CD4-positive, alpha-beta T cell (primary cell): Measurements from ENCODE around the gene PPFIBP2. TPM values are rescaled to one million over a fixed set of nuclear protein-coding genes. Genes with fewer than 3 reads are reported as not detected.

Experiments
- ATAC-seq: fragments of 200-7000 bp; cut with Tn5 transposase; one replicate; pipeline ENCODE4 v1.10.0; 2022; ENCODE audit warnings: mild to moderate bottlenecking; ENCODE audit not compliant: poor library complexity
- CTCF ChIA-PET: fragments of 350-600 bp; sonication (Branson Sonifier 250); formaldehyde crosslinking; loops from one replicate; lab custom pipeline; 2021; ENCODE audit warnings: antibody characterized with exemption, inconsistent platforms; lab: Charles Lee
- POLR2A ChIA-PET: fragments of 350-600 bp; sonication (Branson Sonifier 250); formaldehyde crosslinking; loops from one replicate; lab custom pipeline; 2021; ENCODE audit warnings: antibody characterized with exemption, inconsistent platforms; lab: Charles Lee
- DNase-seq, 14 experiments: peaks; one replicate each; pipeline ENCODE4 v3.0.0-alpha.2; 2013 to 2020; ENCODE audit warnings: mixed read lengths in 2 of 14
- H3K27ac ChIP-seq, 2 donors: one replicate each; pipeline versions ENCODE4 v1.5.1 to v1.7.0; 2013; ENCODE audit warnings: low read length in 2 of 2, low read depth in 1 of 2, mild to moderate bottlenecking in 1 of 2
- H3K27me3 ChIP-seq, 2 experiments: 1 replicate in 1 of 2; 2 replicates in 1 of 2; pipeline versions ENCODE4 v1.6.1 to v1.7.0; 2013; ENCODE audit warnings: low read length in 2 of 2, control low read depth in 1 of 2, mild to moderate bottlenecking in 1 of 2, moderate library complexity in 1 of 2; ENCODE audit not compliant: insufficient read depth in 2 of 2, control insufficient read depth in 1 of 2
- H3K36me3 ChIP-seq: one replicate; pipeline ENCODE4 v1.6.1; 2013; ENCODE audit warnings: low read length, control low read depth; ENCODE audit not compliant: insufficient read depth
- H3K4me1 ChIP-seq: one replicate; pipeline ENCODE4 v1.6.1; 2013; ENCODE audit warnings: low read length, control low read depth; ENCODE audit not compliant: insufficient read depth
- H3K4me3 ChIP-seq: one replicate; pipeline ENCODE4 v1.5.1; 2013; ENCODE audit warnings: mild to moderate bottlenecking, low read length, moderate library complexity
- H3K9me3 ChIP-seq, 2 experiments: 1 replicate in 1 of 2; 2 replicates in 1 of 2; pipeline versions ENCODE4 v1.6.1 to v1.7.0; 2013; ENCODE audit warnings: low read length in 2 of 2, mild to moderate bottlenecking in 2 of 2, control low read depth in 1 of 2, moderate library complexity in 1 of 2; ENCODE audit not compliant: control insufficient read depth in 1 of 2, insufficient read depth in 1 of 2
- H3K27ac Mint-ChIP-seq: one replicate; pipeline ENCODE4 v1.8.0; 2020; ENCODE audit warnings: mixed read lengths
- H3K27me3 Mint-ChIP-seq: one replicate; pipeline ENCODE4 v1.8.0; 2021; ENCODE audit warnings: mixed read lengths
- H3K36me3 Mint-ChIP-seq: one replicate; pipeline ENCODE4 v1.8.0; 2021; ENCODE audit warnings: low read depth, mixed read lengths
- H3K4me1 Mint-ChIP-seq: one replicate; pipeline ENCODE4 v1.8.0; 2021; ENCODE audit warnings: low read depth, mixed read lengths
- H3K4me3 Mint-ChIP-seq: one replicate; pipeline ENCODE4 v1.8.0; 2020; ENCODE audit warnings: mild to moderate bottlenecking, mixed read lengths
- H3K9me3 Mint-ChIP-seq: one replicate; pipeline ENCODE4 v1.8.0; 2020; ENCODE audit warnings: mixed read lengths
- intact Hi-C, 2 experiments: fragments of 100-400 bp; cut with DNase I in 1 of 2; cut with micrococcal nuclease in 1 of 2; formaldehyde crosslinking; loops; one replicate each; pipeline versions ENCODE4 v1.15.1 to v1.9.0; 2023 to 2025; cut with DNase I, micrococcal nuclease
- total RNA-seq, 174 experiments: library from RNA in 2 of 174; stranded (reverse) in 2 of 174; gene quantifications; one replicate each; pipeline ENCODE4 v1.2.3 and lab custom pipeline; 2021 to 2026
- TF ChIP-seq, protein P1 (sequence below): fragments of 200-600 bp; IDR thresholded peaks from one replicate; pipeline ENCODE4 v1.8.0; 2022; ENCODE audit warnings: antibody characterized with exemption, mild to moderate bottlenecking

Gene PPFIBP2
- total RNA-seq, 2 experiments from 2014 or later = 27.0 to 35.9 TPM

DNA sequence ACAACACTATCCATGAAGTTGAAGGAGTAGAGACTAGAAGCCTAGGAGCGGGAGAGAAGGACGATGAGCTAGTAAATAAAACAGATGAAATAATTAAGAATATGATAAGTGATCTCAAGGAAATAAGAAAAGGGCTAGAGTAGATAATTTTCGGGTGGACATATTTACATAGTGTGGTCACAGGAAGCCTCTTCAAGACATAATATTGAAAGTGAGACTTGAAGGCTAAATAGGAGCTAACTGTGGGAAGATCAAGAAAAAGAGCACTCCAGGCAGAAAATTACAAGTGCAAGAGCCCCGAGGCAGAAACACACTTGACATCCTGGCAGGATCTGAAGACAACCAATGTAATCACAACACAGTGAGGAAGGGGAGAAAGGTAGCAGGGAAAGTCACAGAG, 11.9 kb upstream of the PPFIBP2 start:
- H3K27ac ChIP-seq = no peak overlapping the region
- H3K4me3 Mint-ChIP-seq = no peak overlapping the region
- H3K4me3 ChIP-seq = no peak overlapping the region
- CTCF ChIA-PET = no interaction called here
- H3K9me3 Mint-ChIP-seq = no peaks in the 10 kb centered on the region
- intact Hi-C loops = no loop called here
- POLR2A ChIA-PET = no interaction called here
- H3K27ac Mint-ChIP-seq = no peak overlapping the region
- TF ChIP-seq, protein P1, sequence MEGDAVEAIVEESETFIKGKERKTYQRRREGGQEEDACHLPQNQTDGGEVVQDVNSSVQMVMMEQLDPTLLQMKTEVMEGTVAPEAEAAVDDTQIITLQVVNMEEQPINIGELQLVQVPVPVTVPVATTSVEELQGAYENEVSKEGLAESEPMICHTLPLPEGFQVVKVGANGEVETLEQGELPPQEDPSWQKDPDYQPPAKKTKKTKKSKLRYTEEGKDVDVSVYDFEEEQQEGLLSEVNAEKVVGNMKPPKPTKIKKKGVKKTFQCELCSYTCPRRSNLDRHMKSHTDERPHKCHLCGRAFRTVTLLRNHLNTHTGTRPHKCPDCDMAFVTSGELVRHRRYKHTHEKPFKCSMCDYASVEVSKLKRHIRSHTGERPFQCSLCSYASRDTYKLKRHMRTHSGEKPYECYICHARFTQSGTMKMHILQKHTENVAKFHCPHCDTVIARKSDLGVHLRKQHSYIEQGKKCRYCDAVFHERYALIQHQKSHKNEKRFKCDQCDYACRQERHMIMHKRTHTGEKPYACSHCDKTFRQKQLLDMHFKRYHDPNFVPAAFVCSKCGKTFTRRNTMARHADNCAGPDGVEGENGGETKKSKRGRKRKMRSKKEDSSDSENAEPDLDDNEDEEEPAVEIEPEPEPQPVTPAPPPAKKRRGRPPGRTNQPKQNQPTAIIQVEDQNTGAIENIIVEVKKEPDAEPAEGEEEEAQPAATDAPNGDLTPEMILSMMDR = no peak
- H3K4me1 ChIP-seq = no peaks in the 10 kb centered on the region
- no peaks in the 10 kb centered on the region for H3K27me3 Mint-ChIP-seq
- peaks cover 2 to 4% of the 10 kb centered on the region in 2 experiments for H3K27me3 ChIP-seq
- no peaks in the 10 kb centered on the region for H3K36me3 ChIP-seq
- H3K36me3 Mint-ChIP-seq = no peaks in the 10 kb centered on the region
- no peaks in the 10 kb centered on the region for H3K9me3 ChIP-seq
- H3K4me1 Mint-ChIP-seq = no peaks in the 10 kb centered on the region
- ATAC-seq (no peak), DNase-seq (no peak)

DNA sequence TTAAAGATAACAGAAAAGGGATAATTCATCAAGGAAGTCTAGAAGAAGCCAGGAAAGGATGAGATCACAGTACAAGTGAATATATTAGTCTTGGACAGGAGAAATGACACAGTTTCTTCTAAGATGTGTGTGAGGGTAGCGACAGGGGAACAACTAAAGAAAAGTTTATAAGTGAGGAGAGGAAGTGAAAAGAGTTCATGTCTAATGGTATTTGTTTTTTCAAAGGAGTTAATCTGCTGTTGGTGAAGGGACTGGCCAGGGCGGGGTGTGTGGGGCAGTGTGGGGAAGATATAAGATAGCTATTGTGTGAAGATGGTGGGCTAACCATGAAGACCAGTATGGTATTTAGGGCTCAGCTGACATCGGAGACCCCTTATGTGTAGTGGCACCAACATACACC, 7.6 kb upstream of the PPFIBP2 start:
- CTCF ChIA-PET = no interaction called here
- Mint-ChIP-seq H3K4me3 (no peak overlapping the region), H3K27ac (no peak overlapping the region), H3K4me1 (peaks cover 3% of the 10 kb centered on the region), H3K36me3 (no peaks in the 10 kb centered on the region), H3K9me3 (no peaks in the 10 kb centered on the region), H3K27me3 (no peaks in the 10 kb centered on the region)
- TF ChIP-seq, protein P1 = no peak
- POLR2A ChIA-PET = no interaction called here
- ATAC-seq = no peak
- intact Hi-C loops = no loop called here
- Histone ChIP-seq H3K4me3 (no peak overlapping the region), H3K27ac (no peak overlapping the region), H3K36me3 (no peaks in the 10 kb centered on the region), H3K9me3 (no peaks in the 10 kb centered on the region), H3K27me3 (peaks cover 2 to 3% of the 10 kb centered on the region in 2 experiments), H3K4me1 (no peaks in the 10 kb centered on the region)
- no peak for DNase-seq

DNA sequence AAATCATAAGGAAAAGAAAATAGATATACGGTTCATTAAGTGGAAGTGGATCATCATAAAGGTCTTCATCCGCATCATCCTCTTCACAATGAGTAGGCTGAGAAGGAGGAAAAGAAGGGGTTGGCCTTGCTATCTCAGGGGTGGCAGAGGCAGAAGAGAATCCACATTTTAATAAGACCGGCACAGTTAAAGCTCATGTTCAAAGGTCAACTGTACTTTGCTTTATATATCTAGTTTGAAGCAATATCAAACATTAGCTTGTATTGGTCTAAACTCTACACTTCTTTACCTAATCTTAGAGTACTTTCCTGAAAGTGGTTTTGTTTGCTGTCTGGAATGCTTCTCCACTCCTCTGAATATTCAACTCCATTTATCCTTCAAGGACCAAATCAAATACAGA, 5.7 kb upstream of the PPFIBP2 start:
- Mint-ChIP-seq H3K36me3 (peaks cover 1% of the 10 kb centered on the region), H3K4me1 (peaks cover 21% of the 10 kb centered on the region), H3K9me3 (no peaks in the 10 kb centered on the region), H3K27ac (no peak overlapping the region), H3K27me3 (no peaks in the 10 kb centered on the region), H3K4me3 (no peak overlapping the region)
- ChIA-PET CTCF (no interaction called here), POLR2A (interaction anchor here (1.4 kb wide), 1 partner anchor 13 kb away, joined by 4 read pairs; no protein-coding TSS in a partner anchor)
- H3K36me3 ChIP-seq = no peaks in the 10 kb centered on the region
- DNase-seq (no peak), ATAC-seq (no peak)
- no peak overlapping the region for H3K4me3 ChIP-seq
- no peak overlapping the region for H3K27ac ChIP-seq
- H3K27me3 ChIP-seq = peaks cover 0 to 2% of the 10 kb centered on the region in 2 experiments
- intact Hi-C loops = no loop called here
- no peaks in the 10 kb centered on the region for H3K9me3 ChIP-seq
- TF ChIP-seq, protein P1 = no peak
- H3K4me1 ChIP-seq = peaks cover 9% of the 10 kb centered on the region
